Measurements from ENCODE around the gene SRF.

Gene SRF

GRCh38 chr6:43147691-43148477 lies 23.2 kb upstream of the SRF start:
- no peak for DNase-seq (ENCODE audit: low read depth)

- peak; percentile 39 for DNase-seq (ENCODE audit: low read depth)
Measured at GRCh38 chr6:43149265-43149664, 21.8 kb upstream of the SRF start.

- DNase-seq (ENCODE audit: low read depth), result no peak
Measured at GRCh38 chr6:43150051-43150751, 20.9 kb upstream of the SRF start.

GRCh38 chr6:43159599-43159998 lies 11.5 kb upstream of the SRF start:
- DNase-seq (ENCODE audit: low read depth), result no peak

GRCh38 chr6:43163899-43164298 lies 7.2 kb upstream of the SRF start:
- no peak for DNase-seq (ENCODE audit: low read depth)

- peak; percentile 92 for DNase-seq (ENCODE audit: low read depth)
Measured at GRCh38 chr6:43170417-43170930, 595 bp upstream of the SRF start.

- DNase-seq (ENCODE audit: low read depth), result peak; percentile 12
Measured at GRCh38 chr6:43171707-43172103, 636 bp downstream of the SRF start.

- peak; percentile 42 for DNase-seq (ENCODE audit: low read depth)
Measured at GRCh38 chr6:43172104-43173007, 1.3 kb downstream of the SRF start.

- DNase-seq (ENCODE audit: low read depth), result no peak
Measured at GRCh38 chr6:43173591-43174262, 2.7 kb downstream of the SRF start.

- DNase-seq (ENCODE audit: low read depth), result peak; percentile 100
Measured at GRCh38 chr6:43174263-43175112, 3.4 kb downstream of the SRF start.

GRCh38 chr6:43175676-43176422 lies 4.8 kb downstream of the SRF start:
- no peak for DNase-seq (ENCODE audit: low read depth)

- no peak for DNase-seq (ENCODE audit: low read depth)
Measured at GRCh38 chr6:43176423-43176786, 5.3 kb downstream of the SRF start.

GRCh38 chr6:43178150-43178549 lies 7.1 kb downstream of the SRF start:
- DNase-seq (ENCODE audit: low read depth), result no peak

- DNase-seq (ENCODE audit: low read depth), result no peak
Measured at GRCh38 chr6:43178951-43179830, 8.1 kb downstream of the SRF start.

- no peak for DNase-seq (ENCODE audit: low read depth)
Measured at GRCh38 chr6:43180058-43180457, 9.0 kb downstream of the SRF start.

GRCh38 chr6:43180985-43181384 lies 9.9 kb downstream of the SRF start:
- peak; percentile 5 for DNase-seq (ENCODE audit: low read depth)

- DNase-seq (ENCODE audit: low read depth), result no peak
Measured at GRCh38 chr6:43181621-43181941, 10.5 kb downstream of the SRF start.

GRCh38 chr6:43181942-43182860 lies 11.1 kb downstream of the SRF start, which contains the start of gene CUL9:
TSS of gene CUL9 (plus strand) at chr6:43182196. CDS start at chr6:43184311, 2,115 bp downstream.
- peak; percentile 70 for DNase-seq (ENCODE audit: low read depth)

Data from iris pigment epithelial cell (primary cell).